ENCODE measurements around the gene BSND.
"Not testable (repeated sequence)": the region's sequence is repeated elsewhere in the genome, so short reads cannot be mapped to it uniquely, and the experiment has no call there.

BSND gene

GRCh38 chr1:54998677-54999076, at the start of gene BSND:
Gene BSND, plus strand, starts transcription at chr1:54998933. Its CDS starts 254 bp downstream, at chr1:54999187.
- no peak for DNase-seq

DNA sequence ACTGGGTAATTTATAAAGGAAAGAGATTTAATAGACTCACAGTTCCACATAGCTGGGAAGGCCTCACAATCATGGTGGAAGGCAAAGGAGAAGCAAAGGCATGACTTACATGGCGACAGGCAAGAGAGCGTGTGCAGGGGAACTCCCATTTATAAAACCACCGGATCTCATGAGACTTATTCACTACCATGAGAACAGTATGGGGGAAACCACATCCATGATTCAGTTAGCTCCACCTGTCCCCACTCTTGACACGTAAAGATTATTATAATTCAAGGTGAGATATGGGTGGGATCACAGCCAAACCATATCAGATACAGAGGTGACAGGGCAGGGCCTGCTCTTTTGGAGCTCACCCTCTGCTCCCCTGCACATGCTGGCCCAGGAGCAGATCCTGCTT, 49.7 kb upstream of the BSND start:
- no peak for DNase-seq

GRCh38 chr1:54950006-54950368, 48.7 kb upstream of the BSND start:
- no peak for DNase-seq

DNA sequence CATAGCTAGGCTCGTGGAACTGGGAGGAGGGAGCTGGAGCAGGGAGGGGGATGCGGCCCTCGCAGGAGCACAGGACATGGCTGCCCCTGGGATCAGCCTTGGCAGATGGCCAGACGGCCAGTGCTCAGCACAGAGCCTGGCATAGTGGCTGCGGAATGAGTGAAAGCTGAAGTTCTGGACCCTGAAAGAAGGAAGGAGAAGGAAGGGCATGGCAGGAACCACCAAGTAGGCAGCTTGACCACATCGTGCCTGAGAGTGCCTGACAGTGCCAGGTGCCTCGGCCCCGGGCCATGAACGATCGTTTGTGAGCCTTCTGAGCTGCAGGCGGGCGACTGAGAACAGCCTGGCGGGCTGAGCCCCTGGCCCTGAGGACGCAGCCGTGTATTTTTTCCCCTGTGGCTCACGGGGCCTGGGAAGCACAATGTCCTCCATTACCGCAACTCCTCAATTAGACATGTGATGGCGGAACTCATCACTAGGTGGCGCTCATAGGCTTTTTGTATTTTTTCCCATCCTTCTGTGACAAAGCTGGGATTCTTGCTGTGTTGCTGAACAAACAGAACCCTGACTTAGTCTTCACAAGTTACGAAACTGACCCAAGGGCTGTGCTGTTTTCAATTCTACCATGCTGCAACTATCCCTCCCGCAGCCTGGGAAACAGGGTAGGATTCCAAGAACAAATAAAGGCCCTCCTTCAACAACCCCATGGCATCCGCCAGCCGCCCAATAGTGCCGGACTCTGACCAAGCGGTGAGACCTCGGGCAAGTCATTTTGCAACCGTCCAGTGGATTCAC, 48.2 kb upstream of the BSND start:
- DNase-seq = peak; percentile 35

DNA sequence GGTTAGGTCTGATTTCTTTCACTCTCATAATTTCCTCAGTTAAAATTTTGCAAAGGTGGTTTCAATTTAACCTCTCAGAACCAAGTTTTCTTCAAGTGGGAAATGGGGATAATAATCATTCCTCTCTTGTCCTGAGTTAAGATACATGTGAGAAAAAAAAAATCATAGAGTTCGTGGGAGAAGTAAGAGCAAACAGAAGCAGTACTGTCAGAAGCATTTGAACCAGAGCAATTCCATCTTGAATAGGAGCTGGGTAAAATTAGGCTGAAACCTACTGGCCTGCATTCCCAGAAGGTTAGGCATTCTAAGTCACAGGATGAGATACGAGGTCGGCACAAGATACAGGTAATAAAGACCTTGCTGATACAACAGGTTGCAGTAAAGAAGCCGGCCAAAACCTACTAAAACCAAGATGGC, 46.9 kb upstream of the BSND start:
- no peak for DNase-seq

DNA sequence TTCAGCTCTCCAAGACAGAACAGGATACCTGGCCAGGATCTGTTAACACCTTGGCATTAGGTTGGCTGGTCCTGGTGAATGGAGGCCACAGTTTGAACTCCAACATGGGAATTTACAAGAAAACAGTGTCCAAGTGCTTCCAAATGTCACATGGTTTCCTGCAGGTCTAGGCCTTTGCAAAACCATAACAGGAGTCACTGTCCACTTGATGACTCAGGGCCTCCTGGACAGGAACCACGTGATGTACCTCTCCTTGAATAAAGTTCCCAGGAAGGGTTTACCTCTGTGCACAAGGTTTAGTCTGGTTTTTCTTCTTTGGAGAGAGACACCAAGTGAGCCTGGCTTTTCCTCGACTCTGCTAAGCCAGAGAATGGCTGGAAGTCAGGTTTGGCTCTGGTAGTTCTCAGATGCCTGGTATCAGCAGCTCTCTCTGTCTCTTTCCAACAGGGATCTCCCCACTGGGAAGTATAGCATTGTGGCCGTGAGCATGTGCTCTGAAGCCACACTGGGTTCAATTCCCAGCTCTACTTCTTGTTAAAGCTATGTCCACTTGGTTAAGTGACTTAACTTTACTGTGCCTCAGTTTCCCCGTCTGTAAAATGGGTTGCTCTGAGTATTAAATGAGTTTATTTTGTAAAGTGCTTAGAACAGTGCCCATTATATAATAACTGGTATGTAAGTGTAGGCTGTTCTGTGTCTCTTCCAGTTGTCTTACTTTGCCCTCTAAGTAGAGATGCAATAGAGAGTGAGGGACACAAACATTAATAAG, 45.6 kb upstream of the BSND start:
- DNase-seq = no peak

DNA sequence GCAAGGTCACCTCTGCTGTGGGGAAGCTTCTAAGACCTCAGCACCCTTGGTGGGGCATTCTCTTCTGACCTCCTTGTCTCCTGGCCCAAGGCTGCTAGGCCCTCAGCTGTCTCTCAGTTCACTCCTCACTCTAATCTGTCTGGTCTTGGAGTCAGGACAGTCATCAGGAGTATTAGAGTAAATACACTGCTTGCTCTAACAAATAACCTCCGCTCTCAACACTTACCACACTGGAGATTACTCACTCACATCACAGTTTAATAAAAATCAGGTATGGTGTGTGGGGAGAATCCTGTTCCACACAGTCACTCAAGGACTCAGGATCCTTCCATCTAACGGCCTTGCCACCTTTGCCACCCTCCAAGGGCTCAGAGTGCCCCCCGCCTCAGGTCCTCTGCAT, 44.9 kb upstream of the BSND start:
- no peak for DNase-seq

- DNase-seq = no peak
Observed at GRCh38 chr1:54955359-54955758, 43.4 kb upstream of the BSND start.

DNA sequence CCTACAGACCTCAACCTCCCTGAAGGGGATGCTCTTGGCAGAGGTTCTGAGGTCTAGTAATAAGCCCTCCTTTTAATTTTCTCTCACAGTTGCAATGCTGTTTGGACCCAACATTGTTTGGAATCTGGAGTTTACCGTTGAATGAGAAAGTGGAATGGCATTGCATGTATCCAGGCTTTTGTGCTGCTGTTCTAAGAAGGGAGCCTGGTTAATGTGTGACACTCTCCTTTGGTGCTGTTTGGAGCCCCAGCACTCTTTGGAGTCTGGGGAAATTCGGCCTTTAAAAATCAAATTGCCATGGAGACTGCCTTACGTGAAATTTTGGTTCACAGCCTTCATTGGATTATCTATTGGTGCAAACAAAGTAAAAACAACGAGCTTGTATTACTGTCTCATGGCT, 42.0 kb upstream of the BSND start:
- DNase-seq = no peak

DNA sequence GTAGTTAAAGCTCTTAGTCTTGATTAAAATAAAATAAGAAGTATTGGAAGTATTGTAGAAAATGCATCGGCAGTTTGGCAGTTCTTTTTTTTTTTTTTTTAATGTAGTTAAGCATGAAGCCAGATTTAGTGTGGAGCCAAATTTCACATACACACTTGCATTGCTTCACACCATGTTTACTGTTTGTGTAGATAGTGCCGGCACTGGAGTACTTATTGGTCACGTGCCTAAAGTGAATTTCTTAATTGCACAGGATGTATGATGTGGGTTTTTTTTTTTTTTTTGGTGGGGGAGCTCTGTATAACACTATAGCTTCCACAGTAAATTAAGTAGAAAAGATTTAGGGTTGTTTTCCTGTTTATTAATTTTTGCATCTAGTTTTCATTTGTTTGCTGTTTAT, 39.5 kb upstream of the BSND start:
- DNase-seq = no peak

DNA sequence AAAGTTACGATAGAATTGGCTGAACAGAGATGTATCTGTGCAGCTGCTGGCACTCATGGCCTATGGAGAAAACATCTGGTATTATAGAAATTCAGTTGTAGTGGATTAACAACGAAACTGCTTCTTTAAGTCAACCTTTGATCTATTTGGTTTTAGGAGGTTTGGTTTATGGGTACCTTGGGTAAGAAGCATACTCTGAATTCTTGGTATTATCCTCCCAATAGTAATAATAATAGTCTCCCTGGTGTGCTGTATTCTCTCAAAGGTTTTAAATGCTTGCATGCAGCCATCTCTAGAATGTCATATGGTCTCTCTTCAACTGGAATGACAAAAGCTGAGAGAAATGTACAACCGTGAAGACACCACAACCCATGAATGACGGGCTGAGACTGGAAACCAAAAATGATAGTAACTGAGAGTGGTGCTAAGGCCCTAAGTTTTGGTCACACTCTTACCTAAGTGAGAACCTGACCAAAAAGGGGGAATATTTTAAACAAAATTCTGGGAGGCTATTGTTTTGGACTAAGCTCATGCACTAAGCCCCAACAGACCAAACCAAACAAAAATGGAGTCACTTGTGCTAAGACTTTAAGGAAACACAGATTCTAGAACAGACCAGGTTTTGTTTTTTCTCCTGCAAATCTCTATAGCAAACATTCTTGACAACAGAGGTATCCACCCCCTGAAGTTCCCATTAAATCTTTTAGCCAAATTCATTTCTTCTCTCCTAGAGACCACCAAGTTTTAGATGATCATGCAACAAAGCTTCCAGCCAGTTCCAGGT, 35.9 kb upstream of the BSND start:
- no peak for DNase-seq

DNA sequence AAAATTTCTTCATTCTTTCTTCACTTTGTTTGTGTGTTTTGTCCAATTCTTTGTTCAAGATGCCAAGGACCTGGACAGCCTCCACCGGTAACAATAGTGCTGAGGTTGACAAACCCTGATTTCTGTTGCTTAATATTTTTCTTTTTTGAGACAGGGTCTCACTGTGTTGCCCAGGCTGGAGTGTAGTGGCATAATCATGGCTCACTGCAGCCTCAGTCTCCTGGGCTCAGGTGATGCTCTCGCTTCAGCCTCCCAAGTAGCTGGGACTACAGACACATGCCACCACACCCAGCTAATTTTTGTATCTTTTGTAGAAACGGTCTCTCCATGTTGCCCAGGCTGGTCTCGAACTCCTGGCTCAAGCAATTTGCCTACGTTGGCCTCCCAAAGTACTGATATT, 34.9 kb upstream of the BSND start:
- not testable (repeated sequence) for DNase-seq

- DNase-seq = no peak
Observed at GRCh38 chr1:54965624-54966340, 33.0 kb upstream of the BSND start.

DNA sequence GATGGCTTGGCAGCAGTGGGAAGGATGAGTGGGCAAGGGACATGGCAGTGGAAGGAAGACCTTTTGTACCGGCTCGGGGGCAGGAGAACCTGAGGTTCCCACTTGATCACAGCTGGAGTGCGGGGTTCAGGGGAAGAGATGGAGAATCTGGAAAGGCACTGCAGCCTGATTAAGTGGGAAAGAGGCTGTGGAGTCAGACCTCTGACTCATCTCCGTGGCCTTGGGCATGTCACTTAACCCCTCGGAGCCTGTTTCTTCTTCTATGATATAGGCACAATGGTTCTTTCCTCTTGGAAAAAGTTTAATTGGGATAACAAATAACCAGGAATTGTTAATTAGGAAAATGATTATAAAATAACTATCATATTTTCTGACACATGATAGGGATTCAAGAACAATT, 31.4 kb upstream of the BSND start:
- DNase-seq = no peak

DNA sequence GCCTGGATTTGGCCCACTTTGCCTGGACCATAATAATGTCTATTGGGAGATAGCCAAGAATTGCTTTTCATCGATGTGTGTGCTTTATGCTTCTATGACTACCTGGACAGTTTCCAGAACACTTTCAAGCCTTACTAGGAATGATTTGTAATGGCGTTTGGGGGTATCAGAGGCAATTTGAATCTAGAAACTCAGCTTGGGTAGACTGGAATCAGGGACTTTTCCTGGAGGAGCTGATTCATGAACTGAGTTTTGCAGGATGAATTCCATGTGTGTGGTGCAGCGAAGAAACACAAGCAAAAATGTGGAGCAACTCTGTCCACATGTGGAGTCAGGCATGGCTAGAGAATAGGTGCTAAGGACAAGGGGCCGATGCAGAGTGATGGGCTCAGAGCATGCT, 30.2 kb upstream of the BSND start:
- DNase-seq = no peak

DNA sequence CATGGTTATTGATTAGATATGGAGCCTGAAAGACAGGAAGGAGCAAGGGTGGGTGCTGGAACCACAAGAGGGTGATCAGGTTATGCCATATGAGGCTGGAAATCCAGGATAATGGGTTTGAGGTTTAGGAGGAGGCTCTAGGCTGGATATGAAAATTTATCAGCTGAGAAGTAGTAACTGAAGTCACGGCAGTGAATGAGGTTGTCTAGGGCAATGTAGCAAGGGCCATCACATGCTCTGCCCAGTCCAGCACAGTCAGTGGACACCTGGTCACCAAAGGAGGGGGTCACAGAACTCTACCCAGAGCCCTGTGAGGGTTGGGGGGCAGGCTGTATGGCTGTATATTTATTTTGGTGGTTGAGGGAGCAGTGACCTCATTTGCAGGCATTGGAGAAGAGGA, 28.9 kb upstream of the BSND start:
- DNase-seq = no peak

DNA sequence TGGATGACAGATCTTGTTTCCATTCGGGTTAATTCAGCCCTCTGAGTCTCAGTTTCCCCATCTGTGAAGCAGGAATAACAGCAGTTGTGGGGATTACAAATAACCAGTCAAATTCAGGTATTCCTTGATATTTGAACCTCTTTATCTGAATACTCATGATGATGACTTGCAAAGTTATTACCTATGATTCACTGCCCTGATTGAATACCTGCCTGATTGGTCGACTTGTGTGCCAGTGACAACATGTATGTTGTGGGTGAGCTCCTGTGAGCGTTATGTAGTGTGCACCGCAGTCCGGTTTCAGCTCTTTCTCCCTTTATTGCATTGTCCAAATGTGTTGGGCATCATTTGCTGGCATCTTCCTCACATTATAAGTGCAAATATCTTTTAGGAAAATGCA, 27.8 kb upstream of the BSND start:
- DNase-seq = no peak

- DNase-seq = no peak
Observed at GRCh38 chr1:54971317-54971791, 27.4 kb upstream of the BSND start.

GRCh38 chr1:54972436-54972835, 26.3 kb upstream of the BSND start:
- no peak for DNase-seq

- DNase-seq = no peak
Observed at GRCh38 chr1:54973205-54973921, 25.4 kb upstream of the BSND start.

DNA sequence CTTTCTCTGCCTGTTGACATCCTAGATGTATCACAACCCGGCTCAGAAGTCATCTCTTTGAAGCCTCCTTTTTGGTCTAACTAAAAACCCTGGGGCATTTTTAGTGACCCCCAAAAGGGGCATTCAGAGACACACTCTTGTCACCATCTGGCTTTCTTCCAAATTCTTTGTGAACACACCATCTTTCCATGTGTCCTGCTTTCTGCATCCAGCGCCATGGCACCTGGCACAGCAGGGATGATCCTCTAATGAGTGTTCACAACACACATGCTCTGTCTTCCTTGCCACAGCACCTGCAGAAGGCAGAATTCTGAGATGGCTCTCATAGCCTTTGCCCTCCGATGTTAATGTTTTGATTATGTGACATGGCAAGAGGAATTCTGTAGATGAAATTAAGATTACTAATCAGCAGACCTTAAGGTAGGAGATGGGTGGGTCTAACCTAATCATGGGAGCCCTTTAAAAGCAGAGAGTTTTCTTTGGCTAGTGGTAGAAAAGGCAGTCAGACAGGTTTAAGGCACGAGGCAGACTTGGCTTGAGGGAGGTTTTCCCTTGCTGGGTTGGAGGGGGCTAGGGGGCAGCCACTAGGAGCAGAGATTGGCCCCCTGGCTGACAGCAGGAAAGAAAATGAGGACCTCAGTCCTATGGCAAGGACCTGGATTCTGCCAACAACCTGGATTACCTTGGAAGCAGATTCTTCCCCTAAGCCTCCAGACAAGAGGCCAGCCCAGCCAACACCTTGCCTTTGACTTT, 23.2 kb upstream of the BSND start:
- no peak for DNase-seq

Measured in NCI-H187 treated with DMSO at 0.1 percent for 48 hours (cell line).